WTC11 (cell line): Measurements from ENCODE around the gene LARGE1.

ENCODE experiments used
- CTCF ChIP-seq: fragments of 200-600 bp; IDR thresholded peaks from 2 replicates; pipeline ENCODE4 v1.8.0; 2022; ENCODE audit warnings: antibody characterized with exemption
- FOXJ3 ChIP-seq: sonication (generic); formaldehyde crosslinking; IDR thresholded peaks from 2 replicates; pipeline ENCODE4 v1.9.0; 2021; ENCODE audit warnings: missing genetic modification reagents, mild to moderate bottlenecking, borderline replicate concordance
- FOXP1 ChIP-seq: sonication (generic); formaldehyde crosslinking; IDR thresholded peaks from 2 replicates; pipeline ENCODE4 v1.8.0; 2022; ENCODE audit warnings: missing genetic modification reagents, mild to moderate bottlenecking, moderate library complexity, borderline replicate concordance
- JUN ChIP-seq: sonication (generic); formaldehyde crosslinking; IDR thresholded peaks from 2 replicates; pipeline ENCODE4 v1.8.0; 2023; ENCODE audit warnings: mild to moderate bottlenecking, missing genetic modification reagents
- NR3C1 ChIP-seq: sonication (generic); formaldehyde crosslinking; conservative IDR thresholded peaks from 2 replicates; pipeline ENCODE4 v1.8.1; 2023; ENCODE audit warnings: low read depth, mild to moderate bottlenecking, missing genetic modification reagents

GRCh38 chr22:33605221-33605620 lies 315.1 kb downstream of the LARGE1 start:
- TF ChIP-seq FOXP1 (CRISPR knock-in tag): no peak
- TF ChIP-seq NR3C1 (CRISPR knock-in tag): no peak
- no peak for TF ChIP-seq CTCF
- TF ChIP-seq JUN (CRISPR knock-in tag): no peak
- TF ChIP-seq FOXJ3 (CRISPR knock-in tag): no peak
